ENCODE results near the gene MT2A.
A peak's percentile ranks its signal among the peaks of the same experiment; 100 is the strongest.

Gene MT2A

DNA sequence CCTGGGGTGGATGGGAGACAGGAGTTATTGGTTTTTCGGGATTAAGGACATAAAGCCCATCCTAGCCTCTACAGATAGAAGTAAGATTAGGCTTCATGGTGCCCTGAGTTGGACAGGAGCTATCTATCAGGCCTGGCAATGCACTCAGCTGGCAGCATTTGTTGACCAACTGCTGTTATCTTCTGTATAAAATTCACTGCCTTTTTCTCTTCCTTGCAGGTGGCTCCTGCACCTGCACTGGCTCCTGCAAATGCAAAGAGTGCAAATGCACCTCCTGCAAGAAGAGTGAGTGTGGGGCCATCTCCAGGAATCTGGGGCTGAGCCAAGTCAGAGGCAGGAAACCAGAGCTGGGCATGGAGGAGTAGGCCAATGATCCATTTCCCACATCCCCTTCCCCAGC, 30.7 kb downstream of the MT2A start:
- DNase-seq (ENCODE audit: low spot score), result no peak

DNA sequence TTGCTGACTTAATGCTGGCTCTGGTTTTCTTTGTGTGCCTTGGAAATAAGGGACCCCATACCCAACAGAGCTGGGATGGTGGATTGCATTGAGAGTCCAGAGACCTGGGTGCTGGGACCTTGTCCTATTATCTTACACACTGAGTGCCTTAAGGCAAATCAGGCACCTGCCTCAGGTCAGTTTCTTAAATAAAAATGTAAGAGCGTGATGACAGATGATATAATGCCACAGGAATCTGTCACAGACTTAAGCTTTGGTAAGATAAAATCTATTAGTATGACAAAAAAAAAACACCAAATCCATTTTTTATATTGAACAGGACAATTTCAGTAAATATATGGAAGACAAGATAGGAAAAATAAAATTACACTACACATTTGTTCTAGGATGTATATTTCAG, 31.7 kb downstream of the MT2A start:
- DNase-seq (ENCODE audit: low spot score), result no peak

DNA sequence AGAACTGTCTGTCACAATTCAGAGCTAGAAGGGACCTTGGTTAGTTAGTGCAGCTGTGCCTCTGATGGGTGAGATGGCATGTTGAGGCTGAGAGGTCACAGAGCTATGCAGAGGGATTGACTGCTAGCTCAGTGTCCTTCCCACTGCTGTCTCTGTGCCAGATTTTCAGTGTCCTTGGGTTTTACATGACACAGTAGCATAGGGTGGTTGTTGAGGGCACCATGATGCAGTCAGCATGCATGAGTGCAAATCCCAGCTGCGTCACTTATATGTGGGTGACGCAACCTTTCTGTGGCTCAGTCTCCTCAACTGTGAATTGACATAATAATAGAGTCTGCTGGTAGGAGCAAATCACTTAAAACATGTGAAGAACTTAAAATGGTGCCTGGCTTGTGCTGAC, 32.8 kb downstream of the MT2A start:
- no peak for DNase-seq (ENCODE audit: low spot score)

DNA sequence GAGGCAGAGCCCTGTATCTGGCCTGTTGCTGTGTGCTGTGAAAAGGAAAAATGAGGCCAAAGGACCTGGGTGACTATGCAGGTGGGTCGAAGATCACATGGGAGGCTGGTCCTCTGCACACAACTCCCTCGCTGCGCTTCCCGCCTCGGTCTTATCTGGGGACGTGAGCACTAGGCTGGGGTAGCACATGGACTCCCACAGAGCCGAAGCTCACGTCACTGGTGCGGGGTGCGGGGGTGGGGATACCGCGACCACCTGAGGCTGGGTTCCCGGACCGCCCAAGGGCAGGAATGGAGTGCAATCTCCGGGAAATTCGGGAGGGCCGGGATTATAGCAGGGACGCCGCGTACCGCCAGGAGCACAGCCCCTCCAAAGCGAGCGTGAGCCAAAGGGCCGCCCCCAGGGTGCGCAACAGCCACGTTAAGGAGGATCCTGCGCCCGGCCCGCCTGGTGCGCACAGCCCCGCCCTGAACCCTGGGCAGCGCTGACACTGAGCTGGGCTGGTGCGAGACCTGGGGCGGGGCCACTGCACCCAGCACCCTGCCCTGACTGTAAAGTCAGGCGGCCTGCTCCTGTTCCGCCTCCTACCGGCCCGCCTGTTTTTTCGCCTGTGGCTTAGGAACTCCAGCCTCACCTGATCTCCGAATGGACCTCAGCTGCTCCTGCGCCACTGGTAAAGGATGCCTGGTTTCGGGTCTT, 34.8 kb downstream of the MT2A start:
- DNase-seq (ENCODE audit: low spot score), result peak; percentile 54

DNA sequence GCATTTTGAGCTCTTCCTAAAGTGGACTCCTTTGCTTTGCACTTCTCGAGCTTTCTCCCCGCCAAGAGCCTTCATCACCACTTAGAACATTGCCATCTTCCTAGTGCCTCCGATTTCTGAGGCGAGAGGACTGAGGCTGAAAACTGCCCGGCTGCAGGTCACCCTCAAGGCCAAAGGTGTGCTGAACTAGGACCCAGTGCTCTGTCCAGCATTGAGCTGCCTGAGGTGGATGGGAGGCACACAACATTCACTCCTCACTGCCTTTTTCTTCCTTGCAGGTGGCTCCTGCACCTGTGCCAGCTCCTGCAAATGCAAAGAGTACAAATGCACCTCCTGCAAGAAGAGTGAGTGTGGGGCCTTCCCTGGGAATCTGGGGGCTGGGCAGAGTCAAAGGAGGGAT, 35.4 kb downstream of the MT2A start:
- DNase-seq (ENCODE audit: low spot score), result no peak

DNA sequence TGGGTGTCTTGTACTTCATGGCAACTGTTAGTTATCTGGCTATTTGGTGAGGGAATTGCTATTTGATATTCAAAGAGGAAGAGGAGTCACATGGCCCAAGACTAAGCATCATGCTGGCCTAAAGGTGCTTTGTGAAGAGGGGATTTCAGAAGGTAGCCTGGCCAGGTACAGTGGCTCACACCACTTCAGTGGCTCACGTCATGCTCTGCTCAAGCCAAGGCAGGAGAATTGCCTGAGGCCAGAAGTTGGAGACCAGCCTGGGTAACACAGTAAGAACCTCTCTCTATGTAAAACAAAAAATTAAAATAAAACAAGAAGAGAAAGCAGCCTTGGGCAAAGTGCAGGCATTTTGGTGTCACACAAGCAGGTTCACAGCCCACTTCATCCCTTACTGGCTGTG, 36.9 kb downstream of the MT2A start:
- no peak for DNase-seq (ENCODE audit: low spot score)

DNA sequence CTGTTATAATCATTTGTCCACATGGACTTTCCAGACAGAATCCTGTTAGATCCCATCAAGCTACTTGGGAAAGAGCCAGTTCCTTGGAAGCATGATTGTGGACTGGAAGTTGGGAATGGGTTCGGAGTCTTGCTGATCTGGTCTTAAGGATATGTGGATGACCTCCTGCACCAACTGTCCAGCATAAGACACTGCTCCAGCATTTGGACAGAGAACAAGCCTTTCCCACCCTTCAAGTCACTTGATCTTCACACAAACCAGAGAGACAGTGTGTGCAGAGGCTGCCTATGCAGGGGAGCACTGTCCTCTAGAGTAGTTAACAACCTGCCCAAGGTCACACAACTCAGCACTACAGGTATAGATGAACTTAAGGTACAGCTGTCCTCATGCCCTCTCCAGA, 37.5 kb downstream of the MT2A start:
- no peak for DNase-seq (ENCODE audit: low spot score)

DNA sequence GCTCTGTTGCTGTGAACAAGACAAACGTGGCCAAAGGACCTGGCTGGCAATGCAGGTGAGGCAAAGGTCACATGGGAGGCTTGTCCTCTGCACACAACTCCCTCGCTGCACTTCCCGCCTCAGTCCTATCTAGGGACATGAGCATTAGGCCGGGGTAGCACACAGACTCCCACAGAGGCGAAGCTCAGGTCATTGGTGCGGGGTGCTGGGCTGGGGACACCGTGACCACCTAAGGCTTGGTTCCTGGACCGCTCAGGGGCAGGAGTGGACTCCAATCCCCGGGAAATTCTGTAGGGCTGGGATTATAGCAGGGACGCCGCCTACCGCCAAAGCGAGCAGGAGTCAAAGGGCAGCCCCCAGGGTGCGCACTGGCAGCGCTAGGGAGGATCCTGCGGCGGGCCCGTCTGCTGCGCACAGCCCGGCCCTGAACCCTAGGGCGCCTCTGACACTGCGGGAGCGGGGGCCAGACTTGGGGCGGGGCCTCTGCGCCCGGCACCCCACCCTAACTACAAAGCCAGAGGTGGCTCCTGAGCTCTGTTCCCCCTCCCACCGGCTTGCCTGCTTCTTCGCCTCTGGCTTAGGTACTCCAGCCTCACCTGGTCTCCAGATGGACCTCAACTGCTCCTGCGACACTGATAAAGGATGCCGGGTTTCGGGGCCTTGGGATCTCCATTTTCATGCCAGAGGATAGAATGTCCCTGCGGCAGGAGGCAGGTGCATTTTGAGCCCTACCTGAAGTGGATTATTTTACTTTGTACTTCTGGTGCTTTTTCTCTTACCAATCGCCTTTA, 39.5 kb downstream of the MT2A start:
- no peak for DNase-seq (ENCODE audit: low spot score)

DNA sequence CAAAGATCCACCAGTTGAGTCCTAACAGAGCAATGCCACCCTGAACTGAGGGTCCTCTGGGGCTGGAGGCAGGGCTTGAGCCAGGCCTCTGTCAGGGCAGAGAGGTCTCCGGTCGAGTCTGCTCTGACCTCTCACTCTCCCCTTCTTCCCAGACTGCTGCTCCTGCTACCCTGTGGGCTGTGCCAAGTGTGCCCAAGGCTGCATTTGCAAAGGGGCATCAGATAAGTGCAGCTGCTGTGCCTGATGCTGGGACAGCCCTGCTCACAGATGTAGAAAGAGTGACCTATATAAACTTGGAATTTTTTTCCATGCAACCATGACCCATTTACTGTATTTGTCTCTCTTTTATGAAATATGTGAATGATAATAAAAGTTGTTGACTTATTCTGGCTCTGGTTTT, 40.9 kb downstream of the MT2A start:
- no peak for DNase-seq (ENCODE audit: low spot score)

DNA sequence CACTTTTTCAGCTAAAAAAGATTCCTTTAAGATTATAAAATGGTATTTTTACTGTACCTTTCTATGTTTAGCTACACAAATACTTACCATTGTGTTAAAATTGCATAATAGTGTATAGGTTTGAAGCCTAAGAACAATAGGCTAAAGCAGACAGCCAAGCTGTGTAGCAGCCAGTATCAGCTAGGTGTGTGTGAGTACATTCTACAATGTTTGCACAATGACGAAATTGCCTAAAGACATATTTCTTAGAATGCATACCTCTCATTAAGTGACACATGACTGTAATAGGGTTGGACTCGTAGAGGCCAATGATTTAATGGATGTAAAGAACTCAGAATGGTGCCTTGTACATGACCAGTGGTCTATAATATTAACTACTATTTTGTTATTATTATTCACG, 41.4 kb downstream of the MT2A start:
- no peak for DNase-seq (ENCODE audit: low spot score)

DNA sequence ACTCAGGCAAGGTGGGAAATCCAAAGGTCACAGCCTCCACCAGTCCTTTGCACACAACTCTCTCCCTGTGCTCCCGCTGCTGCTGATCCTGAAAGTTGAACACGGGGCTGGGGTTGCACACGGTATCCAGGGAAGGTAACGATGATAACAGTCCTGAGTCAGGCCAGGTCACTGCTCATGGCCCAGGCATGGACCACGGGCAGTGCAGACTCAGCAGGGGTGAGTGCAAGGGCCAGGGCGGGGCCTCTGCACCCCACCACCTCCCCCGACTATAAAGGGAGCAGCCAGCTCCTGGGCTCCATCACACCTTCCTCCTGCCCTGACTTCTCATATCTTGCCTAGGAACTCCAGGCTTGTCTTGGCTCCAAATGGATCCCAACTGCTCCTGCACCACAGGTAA, 43.2 kb downstream of the MT2A start, which contains the start of gene MT1B:
Gene MT1B (plus strand): TSS at position 301 of the 400 bp plus-strand sequence. CDS start 68 bp downstream, at position 369.
- no peak for DNase-seq (ENCODE audit: low spot score)

DNA sequence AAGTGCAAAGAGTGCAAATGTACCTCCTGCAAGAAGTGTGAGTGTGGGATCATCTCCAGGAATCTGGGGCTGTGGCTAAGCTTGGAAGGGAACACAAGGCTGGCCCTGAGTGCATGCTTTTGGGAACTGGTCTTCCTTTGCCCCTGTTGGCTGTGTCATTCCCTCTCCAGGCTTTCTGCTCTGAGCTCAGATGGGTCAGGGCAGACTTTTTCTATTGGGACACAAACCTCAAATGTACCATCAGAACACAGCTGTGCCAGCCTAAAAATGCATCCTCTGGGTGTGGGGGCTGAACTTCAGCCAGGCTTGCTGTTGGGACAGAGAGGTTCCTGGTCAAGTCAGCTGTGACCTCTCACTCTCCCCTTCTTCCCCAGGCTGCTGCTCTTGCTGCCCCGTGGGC, 44.2 kb downstream of the MT2A start:
- DNase-seq (ENCODE audit: low spot score), result no peak

DNA sequence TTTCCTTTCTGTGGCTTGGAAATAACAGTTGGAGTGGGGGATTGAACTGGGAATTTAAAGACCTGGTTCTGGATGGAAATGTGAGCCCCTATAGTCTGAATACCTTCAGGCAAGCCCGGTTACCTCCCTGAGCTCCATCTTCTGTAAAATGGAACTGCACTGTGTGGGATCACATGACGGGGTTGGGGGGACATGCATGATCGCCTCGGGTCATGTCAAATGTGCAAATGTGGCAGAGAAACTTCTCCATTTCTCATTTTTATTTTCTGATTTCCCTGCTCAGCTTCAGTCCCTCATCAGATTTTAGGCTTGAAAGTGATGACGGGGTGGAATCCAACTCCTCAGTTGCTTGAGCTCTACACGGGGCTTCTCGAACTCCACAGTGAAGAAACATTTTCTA, 44.8 kb downstream of the MT2A start:
- DNase-seq (ENCODE audit: low spot score), result no peak

DNA sequence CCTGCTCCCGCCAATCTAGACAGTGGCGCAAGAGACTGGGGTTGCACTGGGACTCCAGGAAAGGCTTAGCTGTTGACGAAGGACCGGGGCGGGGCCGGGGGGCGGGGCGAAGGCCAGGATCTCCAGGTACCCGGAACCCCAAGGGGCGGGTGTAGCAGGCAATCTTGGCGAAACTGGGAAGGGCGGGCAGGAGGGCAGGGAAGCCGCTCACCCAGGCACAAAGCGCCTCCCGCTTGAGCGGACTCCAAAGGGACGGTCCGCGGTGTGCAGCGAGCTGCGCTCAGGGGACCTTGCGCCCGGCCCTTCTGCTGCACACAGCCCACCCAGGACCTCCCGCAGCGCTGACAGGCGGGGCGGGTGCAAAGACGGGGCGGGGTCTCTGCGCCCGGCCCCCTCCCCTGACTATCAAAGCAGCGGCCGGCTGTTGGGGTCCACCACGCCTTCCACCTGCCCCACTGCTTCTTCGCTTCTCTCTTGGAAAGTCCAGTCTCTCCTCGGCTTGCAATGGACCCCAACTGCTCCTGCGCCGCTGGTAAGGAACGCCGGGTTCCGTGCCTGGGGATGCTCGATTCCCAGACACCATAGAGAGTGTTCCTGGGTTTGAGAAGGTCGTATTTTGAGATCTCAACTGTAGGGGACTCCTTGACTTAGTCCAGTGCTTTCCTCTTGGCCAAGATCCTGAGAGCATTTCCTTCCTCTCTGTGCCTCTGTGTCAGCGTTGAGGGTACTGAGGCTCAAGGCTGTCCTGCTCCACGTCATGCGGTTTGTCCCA, 49.4 kb downstream of the MT2A start, which contains the start of gene MT1F:
Gene MT1F (plus strand): TSS at position 405 of the 772 bp plus-strand sequence. CDS start 100 bp downstream, at position 505.
- DNase-seq (ENCODE audit: low spot score), result peak; percentile 75

DNA sequence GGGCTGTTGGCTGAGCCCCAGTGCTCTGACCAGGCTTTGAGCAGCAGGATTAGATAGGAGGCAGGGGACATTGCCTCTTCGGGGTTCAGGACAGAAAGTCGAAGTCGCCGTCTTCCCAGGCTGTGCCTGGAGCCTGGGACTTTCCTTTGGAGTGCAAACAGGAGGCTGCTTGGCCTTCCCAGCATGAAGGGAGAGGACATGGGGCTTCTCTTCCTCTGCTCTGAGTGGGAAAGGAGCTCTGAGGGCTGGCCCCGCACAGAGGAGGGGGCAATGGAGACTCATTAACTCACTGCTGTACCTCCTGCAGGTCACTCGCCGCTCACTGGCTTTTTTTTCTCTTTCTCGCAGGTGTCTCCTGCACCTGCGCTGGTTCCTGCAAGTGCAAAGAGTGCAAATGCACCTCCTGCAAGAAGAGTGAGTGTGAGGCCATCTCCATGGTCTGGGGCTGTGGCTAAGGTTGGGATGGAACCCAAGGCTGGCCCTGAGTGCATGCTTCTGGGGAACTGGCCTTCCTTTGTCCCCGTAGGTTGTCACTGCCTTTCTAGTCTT, 50.0 kb downstream of the MT2A start:
- no peak for DNase-seq (ENCODE audit: low spot score)
